ENCODE results near the gene FAM13A. TPM values are rescaled to one million over a fixed set of nuclear protein-coding genes. Genes with fewer than 3 reads are reported as not detected.

Gene FAM13A
- total RNA-seq, 4 donors from 2014 or later = 157 to 327 (median 202) TPM

GRCh38 chr4:88811904-88812303 lies 245.1 kb downstream of the FAM13A start:
- Histone ChIP-seq H3K4me1 (peaks cover 59 to 74% of the 10 kb centered on the region in 2 donors), H3K9me3 (no peaks in the 10 kb centered on the region), H3K36me3 (no peaks in the 10 kb centered on the region), H3K27ac (peak overlapping the region in 2 of 3 donors; percentile 2 to 27), H3K4me3 (replicated peaks in 1 of 3) (no peak overlapping the region), H3K27me3 (no peaks in the 10 kb centered on the region)
- TF ChIP-seq POLR2A (IDR thresholded peaks at IDR 0.05) = no peak
- TF ChIP-seq CTCF (IDR thresholded peaks at IDR 0.05) = no peak
- intact Hi-C loops (cut with DNase I) = loop anchor here (10.0 kb wide), 1 partner anchor 107 kb away; no protein-coding TSS in a partner anchor
- DNase-seq = no peak
- 94 to 97% methylated on average over 1 of the region's 1 CpG for WGBS, 2 donors

GRCh38 chr4:88810325-88810724 lies 246.7 kb downstream of the FAM13A start:
- Histone ChIP-seq H3K9me3 (no peaks in the 10 kb centered on the region), H3K4me3 (replicated peaks in 1 of 3) (no peak overlapping the region), H3K4me1 (peaks cover 60 to 72% of the 10 kb centered on the region in 2 donors), H3K36me3 (no peaks in the 10 kb centered on the region), H3K27ac (peak overlapping the region; percentile 30 to 77 (median 46)), H3K27me3 (no peaks in the 10 kb centered on the region)
- intact Hi-C loops (cut with DNase I) = loop anchor here (10.0 kb wide), 1 partner anchor 106 kb away; no protein-coding TSS in a partner anchor
- WGBS, 2 donors = 80 to 88% methylated on average over 1 of the region's 1 CpG
- TF ChIP-seq CTCF (IDR thresholded peaks at IDR 0.05) (no peak), POLR2A (IDR thresholded peaks at IDR 0.05) (no peak)
- no peak for DNase-seq

- WGBS, 2 donors = 38 to 46% methylated on average over 5 of the region's 5 CpGs
Measured at GRCh38 chr4:88809576-88810219, 247.3 kb downstream of the FAM13A start.

GRCh38 chr4:88809101-88809500 lies 247.9 kb downstream of the FAM13A start:
- H3K9me3 ChIP-seq = no peaks in the 10 kb centered on the region
- H3K4me1 ChIP-seq = peaks cover 61 to 71% of the 10 kb centered on the region in 2 donors
- peak overlapping the region; percentile 1 to 77 (median 46) for H3K27ac ChIP-seq
- H3K4me3 ChIP-seq (replicated peaks in 1 of 3) = no peak overlapping the region
- no peak for DNase-seq
- intact Hi-C loops (cut with DNase I) = no loop called here
- H3K36me3 ChIP-seq = no peaks in the 10 kb centered on the region
- H3K27me3 ChIP-seq = no peaks in the 10 kb centered on the region
- WGBS, 2 donors = 47 to 53% methylated on average over 2 of the region's 2 CpGs
- TF ChIP-seq CTCF (IDR thresholded peaks at IDR 0.05) (no peak), POLR2A (IDR thresholded peaks at IDR 0.05) (no peak)

More at GRCh38 chr4:88809576-88810219, 247.3 kb downstream of the FAM13A start:
- intact Hi-C loops (cut with DNase I) = loop anchor here (10.0 kb wide), 1 partner anchor 105 kb away; no protein-coding TSS in a partner anchor
- peaks cover 65 to 74% of the 10 kb centered on the region in 2 donors for H3K4me1 ChIP-seq
- TF ChIP-seq POLR2A (IDR thresholded peaks at IDR 0.05) = no peak
- TF ChIP-seq CTCF (IDR thresholded peaks at IDR 0.05) = no peak
- H3K4me3 ChIP-seq (replicated peaks in 1 of 3) = no peak overlapping the region
- no peaks in the 10 kb centered on the region for H3K27me3 ChIP-seq
- peak overlapping the region; percentile 30 to 77 (median 46) for H3K27ac ChIP-seq
- no peaks in the 10 kb centered on the region for H3K36me3 ChIP-seq
- DNase-seq = peak; percentile 50 to 52
- H3K9me3 ChIP-seq = no peaks in the 10 kb centered on the region

- Histone ChIP-seq H3K27me3 (no peaks in the 10 kb centered on the region), H3K36me3 (no peaks in the 10 kb centered on the region), H3K4me3 (replicated peaks in 1 of 3) (no peak overlapping the region), H3K9me3 (no peaks in the 10 kb centered on the region), H3K27ac (peak overlapping the region in 1 of 3 donors; percentile 8), H3K4me1 (peaks cover 57 to 63% of the 10 kb centered on the region in 2 donors)
- DNase-seq = no peak
- TF ChIP-seq CTCF (IDR thresholded peaks at IDR 0.05) (no peak), POLR2A (IDR thresholded peaks at IDR 0.05) (no peak)
- intact Hi-C loops (cut with DNase I) = no loop called here
- whole genome bisulfite sequencing, 2 donors = 67 to 68% methylated on average over 4 of the region's 4 CpGs
Measured at GRCh38 chr4:88807499-88807898, 249.5 kb downstream of the FAM13A start.
